ENCODE data around the gene KIF2A.

KIF2A gene

GRCh38 chr5:62386824-62387223 lies 80.8 kb downstream of the KIF2A start:
- DNase-seq, result no peak

- DNase-seq, result no peak
Measured at GRCh38 chr5:62395210-62395950, 89.4 kb downstream of the KIF2A start.

GRCh38 chr5:62403411-62404250 lies 97.6 kb downstream of the KIF2A start, which contains the start of gene DIMT1:
TSS of gene DIMT1 (minus strand) at chr5:62403905. CDS start at chr5:62403772, 133 bp downstream.
- DNase-seq, result peak; percentile 93

GRCh38 chr5:62412549-62413329 lies 106.7 kb downstream of the KIF2A start, which contains the start of gene IPO11:
TSS of gene IPO11 (plus strand) at chr5:62412763. CDS start at chr5:62437280, 24,517 bp downstream.
- peak; percentile 99 for DNase-seq

GRCh38 chr5:62413711-62414110 lies 107.7 kb downstream of the KIF2A start:
- DNase-seq, result no peak

- DNase-seq, result no peak
Measured at GRCh38 chr5:62418462-62419076, 112.6 kb downstream of the KIF2A start.

GRCh38 chr5:62419609-62420008 lies 113.6 kb downstream of the KIF2A start:
- no peak for DNase-seq

- no peak for DNase-seq
Measured at GRCh38 chr5:62421414-62421813, 115.4 kb downstream of the KIF2A start.

GRCh38 chr5:62424763-62425162 lies 118.8 kb downstream of the KIF2A start:
- DNase-seq, result no peak

- DNase-seq, result no peak
Measured at GRCh38 chr5:62431735-62432620, 126.0 kb downstream of the KIF2A start.

- no peak for DNase-seq
Measured at GRCh38 chr5:62432621-62433064, 126.6 kb downstream of the KIF2A start.
